MV-4-11 (cell line): ENCODE measurements around the gene SAFB.
"Not testable (repeated sequence)": the region's sequence is repeated elsewhere in the genome, so short reads cannot be mapped to it uniquely, and the experiment has no call there.

Source experiments
- DNase-seq: peaks from one replicate; lab custom pipeline; 2025; lab: John Stamatoyannopoulos, UW

Gene SAFB

DNA sequence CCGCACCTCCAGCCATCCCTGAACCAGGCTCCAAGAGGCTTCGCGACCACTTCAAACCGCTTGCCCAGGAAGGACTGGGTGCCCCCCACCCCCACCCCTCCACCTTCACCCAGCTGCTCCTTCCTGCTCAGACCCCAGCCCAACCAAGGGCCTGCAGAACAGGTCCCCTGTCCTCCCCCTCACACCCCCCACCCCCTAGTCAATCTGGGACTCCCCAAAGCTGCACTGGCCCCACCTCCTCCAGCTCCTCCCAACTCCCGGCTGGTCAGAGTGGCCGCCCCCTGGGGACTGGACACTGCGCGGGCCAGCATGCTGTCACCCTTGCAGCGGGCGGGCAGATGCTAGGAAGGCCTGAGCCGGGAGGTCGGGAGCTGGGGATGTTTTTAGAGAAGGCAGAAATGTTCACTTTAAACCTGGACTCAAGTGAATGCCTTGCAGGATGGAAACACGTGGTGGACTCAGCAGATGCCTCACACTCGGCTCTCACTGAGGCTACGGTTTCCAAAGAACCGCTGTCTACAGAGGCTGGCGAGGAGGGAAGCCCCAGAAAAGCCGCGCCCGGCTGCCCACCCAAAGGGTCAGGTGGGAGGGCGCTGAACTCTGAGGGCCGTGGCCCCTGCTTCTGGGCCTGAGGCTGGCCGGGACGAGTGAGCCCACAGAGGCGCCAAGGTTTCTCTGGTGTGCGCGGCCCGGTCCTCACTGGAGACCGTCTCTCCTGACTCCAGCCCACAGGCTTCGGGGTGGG, 75.2 kb downstream of the SAFB start:
- DNase-seq: no peak

DNA sequence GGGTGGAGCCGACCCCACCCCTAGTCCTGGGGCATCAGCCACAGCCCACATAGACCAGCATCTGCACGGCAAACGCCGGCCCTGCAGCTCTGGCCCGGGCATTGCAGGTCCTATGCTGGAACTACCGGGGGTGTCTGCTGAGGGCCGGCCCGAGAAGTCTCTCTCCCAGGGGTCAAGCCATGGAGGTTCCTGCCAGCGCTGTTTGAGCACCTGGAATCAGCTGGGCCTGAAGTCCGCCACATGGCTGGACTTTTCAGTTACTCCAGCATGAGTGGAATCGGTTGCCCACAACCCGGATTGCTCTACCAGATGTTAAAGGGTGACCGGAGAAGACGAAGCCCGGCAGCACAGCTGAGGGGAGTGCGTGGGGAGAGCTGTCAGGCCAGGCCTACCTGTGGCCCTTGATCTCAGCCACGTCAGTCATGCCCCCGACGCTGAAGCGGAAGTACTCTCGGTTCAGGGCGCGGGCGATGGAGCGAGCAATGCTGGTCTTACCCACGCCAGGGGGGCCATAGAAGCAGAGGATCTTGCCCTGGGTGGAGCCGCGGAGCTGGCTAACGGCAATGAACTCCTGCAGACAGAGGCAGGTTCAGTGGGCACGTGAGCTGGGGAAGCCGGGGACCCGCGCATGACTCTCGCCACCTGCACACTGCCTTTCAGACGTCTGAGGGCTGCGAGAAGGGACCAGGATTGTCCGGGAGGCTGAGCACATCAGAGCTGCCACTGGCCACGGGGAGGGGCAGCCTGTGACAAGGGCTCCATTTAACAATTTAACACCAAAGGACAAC, 75.9 kb downstream of the SAFB start:
- no peak for DNase-seq

DNA sequence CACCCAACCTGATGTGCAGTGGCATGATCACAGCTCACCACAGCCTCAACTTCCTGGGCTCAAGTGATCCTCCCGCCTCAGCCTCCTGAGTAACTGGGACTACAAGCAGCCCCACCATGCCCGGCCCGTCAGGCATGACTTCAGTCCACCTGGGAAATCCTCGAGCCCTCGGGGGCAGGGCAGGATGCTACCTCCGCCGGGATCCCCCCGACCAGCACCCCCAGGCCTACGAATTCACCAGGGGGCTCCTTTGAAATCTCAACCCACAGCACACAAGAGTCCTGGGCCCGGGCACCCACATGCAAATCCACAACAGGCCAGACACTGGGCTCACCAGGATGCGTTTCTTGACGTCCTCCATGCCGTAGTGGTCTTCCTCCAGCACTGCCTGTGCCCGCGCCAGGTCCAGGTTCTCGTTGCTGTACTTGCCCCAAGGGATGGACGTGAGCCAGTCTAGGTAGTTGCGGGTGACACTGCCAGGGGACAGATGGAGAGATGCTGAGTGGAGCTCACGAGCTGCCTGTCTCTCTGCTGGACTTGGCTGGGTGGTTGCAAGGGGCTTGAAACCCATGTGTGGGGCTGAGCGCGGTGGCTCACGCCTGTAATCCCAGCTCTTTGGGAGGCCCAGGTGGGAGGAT, 77.7 kb downstream of the SAFB start:
- no peak for DNase-seq

DNA sequence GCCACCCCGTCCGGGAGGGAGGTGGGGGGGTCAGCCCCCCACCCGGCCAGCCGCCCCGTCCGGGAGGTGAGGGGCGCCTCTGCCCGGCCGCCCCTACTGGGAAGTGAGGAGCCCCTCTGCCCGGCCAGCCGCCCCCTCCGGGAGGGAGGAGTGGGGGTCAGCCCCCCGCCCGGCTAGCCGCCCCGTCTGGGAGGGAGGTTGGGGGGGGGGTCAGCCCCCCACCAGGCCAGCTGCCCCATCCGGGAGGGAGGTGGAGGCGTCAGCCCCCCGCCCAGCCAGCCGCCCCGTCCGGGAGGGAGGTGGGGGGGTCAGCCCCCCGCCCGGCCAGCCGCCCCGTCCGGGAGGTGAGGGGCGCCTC, 79.1 kb downstream of the SAFB start:
- not testable (repeated sequence) for DNase-seq

- no peak for DNase-seq
Observed at GRCh38 chr19:5703819-5704818, 81.2 kb downstream of the SAFB start.

DNA sequence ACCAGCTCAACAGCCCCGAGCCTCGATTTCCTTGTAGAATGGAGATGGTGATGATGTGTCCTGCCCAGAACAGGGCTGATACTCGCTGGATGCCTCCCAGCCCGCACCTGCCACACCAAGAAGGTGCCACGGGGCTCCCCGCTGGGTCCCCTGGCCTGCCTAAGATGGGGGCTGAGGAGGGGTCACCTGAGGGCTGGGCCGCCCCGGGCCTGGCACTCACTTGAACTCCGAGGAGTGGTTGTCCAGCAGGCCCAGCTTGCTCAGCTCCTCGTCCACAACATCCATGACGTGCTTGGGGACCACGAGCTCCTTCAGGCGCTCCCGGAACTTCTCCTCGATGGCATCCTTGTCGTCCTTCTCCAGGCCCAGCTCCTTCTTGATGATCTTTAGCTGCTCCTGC, 82.7 kb downstream of the SAFB start:
- no peak for DNase-seq

- no peak for DNase-seq
Observed at GRCh38 chr19:5706876-5707573, 84.1 kb downstream of the SAFB start.

GRCh38 chr19:5707576-5708575, 85.0 kb downstream of the SAFB start:
- no peak for DNase-seq

- DNase-seq: no peak
Observed at GRCh38 chr19:5711025-5711424, 88.1 kb downstream of the SAFB start.

GRCh38 chr19:5711713-5712161, 88.9 kb downstream of the SAFB start:
- DNase-seq: no peak

DNA sequence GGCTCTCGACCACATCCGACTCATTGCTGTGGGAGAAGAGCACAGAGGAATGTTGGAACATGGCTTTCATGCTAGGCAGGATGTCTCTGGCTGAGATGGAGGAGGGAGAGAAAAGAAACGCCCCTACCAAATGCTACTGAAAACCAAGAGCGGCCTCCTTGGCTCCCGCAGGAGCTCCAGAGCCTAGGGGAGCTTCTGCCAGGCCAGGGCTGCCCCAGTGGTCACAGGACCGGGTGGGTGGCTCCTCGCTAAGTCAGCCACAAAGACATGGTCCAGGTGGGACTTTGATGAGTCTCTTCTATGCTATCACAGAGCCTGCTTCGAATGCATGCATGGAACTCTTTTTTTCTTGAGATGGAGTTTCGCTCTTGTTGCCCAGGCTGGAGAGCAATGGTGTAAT, 90.3 kb downstream of the SAFB start:
- DNase-seq: no peak

DNA sequence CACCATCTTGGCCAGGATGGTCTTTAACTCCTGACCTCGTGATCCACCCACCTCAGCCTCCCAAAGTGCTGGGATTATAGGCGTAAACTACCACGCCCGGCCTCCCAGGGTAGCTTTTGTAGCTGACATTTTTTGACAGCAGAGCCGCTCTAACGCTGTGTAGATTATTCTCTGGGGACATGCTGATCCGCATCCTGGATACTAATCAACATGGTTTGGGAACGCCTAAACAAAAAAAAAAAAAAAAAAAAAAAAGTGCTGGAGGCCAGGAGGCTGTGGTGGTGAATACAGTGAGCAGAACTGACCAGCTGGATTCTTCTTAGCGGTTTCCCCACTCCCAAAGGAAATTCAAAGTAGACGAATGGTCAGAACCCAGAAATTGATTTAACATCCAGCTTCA, 91.9 kb downstream of the SAFB start:
- DNase-seq: no peak

DNA sequence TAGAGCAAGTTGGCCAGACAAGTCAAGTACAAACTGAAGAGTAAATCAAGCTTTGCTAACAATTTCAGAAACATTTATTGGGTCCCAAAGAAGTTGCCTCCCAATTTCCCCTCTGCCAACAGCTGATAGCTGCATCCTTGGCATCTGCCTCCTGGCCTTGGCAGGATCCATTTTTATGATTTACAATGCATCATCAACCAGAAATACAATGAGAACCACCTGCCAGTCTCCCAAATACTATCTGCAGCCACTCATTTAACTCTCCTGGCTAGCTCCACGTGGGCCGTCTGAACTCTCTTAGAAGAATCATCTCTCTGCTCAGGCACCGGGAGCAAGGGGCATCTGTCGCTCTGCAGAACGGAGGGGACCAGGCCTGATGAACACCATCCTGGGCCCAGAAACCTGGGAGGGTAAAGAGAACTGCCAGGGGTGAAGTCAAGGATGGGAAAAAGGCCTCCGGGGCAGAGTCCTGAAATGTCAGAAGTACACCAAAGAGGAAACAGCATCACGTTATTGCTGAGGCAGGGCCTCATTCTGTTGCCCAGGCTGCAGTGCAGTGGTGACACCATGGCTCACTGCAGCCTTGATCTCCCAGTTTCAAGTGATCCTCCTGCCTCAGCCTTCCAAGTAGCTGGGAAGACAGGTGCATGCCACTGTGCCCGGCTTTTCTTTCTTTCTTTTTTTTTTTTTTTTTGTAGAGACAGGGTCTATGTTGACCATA, 94.5 kb downstream of the SAFB start:
- no peak for DNase-seq
